SK-N-SH (cell line): ENCODE measurements around the gene CHST9. TPM values are rescaled to one million over a fixed set of nuclear protein-coding genes. Genes with fewer than 3 reads are reported as not detected.

Experiments used
- CTCF ChIA-PET: fragments of 300-600, 350-600 bp; formaldehyde crosslinking; extraction: SDS; loops from one replicate; lab custom pipeline; 2021; lab: Yijun Ruan, JAX
- POLR2A ChIA-PET: fragments of 350-600 bp; sonication (Branson Sonifier 250); formaldehyde crosslinking; extraction: SDS; loops from one replicate; lab custom pipeline; 2020; ENCODE audit warnings: antibody characterized with exemption, inconsistent platforms; lab: Yijun Ruan, JAX
- DNase-seq: peaks from one replicate; pipeline ENCODE4 v3.0.0; 2012
- H2AFZ ChIP-seq: fragments of 200-600 bp; sonication (generic); 2 replicates; pipeline ENCODE4 v1.8.1; 2016; ENCODE audit warnings: antibody characterized with exemption, mild to moderate bottlenecking, low read depth
- H3F3A ChIP-seq: fragments of 200-600 bp; sonication (generic); replicated peaks from 2 replicates; pipeline ENCODE3; 2016; ENCODE audit warnings: antibody characterized with exemption, mild to moderate bottlenecking; ENCODE audit not compliant: insufficient read depth
- H3K27ac ChIP-seq, 2 experiments: fragments of 200-500 bp in 1 of 2; fragments of 200-600 bp in 1 of 2; sonication (Bioruptor generic) in 1 of 2; sonication (generic), shearing (Covaris generic) in 1 of 2; 2 replicates each; pipeline versions ENCODE4 v1.5.1 to v1.6.1; 2014 to 2016; ENCODE audit warnings: low read depth in 2 of 2, inconsistent platforms in 1 of 2, low read length in 1 of 2, mild to moderate bottlenecking in 1 of 2, mixed read lengths in 1 of 2
- H3K27me3 ChIP-seq: fragments of 200-600 bp; sonication (generic), shearing (Covaris generic); 2 replicates; pipeline ENCODE4 v1.6.1; 2016; ENCODE audit warnings: mixed run types; ENCODE audit not compliant: insufficient read depth
- H3K36me3 ChIP-seq, 2 experiments: fragments of 200-500 bp in 1 of 2; fragments of 200-600 bp in 1 of 2; sonication (Bioruptor generic) in 1 of 2; sonication (generic) in 1 of 2; replicated peaks in 1 of 2; 2 replicates each; pipeline versions ENCODE3 to v1.5.1; 2014 to 2016; ENCODE audit warnings: low read length in 1 of 2, mild to moderate bottlenecking in 1 of 2; ENCODE audit not compliant: insufficient read depth in 2 of 2, control insufficient read depth in 1 of 2
- H3K4me1 ChIP-seq, 2 experiments: fragments of 200-500 bp in 1 of 2; fragments of 200-600 bp in 1 of 2; sonication (Bioruptor generic) in 1 of 2; sonication (generic), shearing (Covaris generic) in 1 of 2; 2 replicates each; pipeline versions ENCODE4 v1.5.1 to v1.6.1; 2014 to 2016; ENCODE audit warnings: low read depth in 1 of 2, low read length in 1 of 2, mixed run types in 1 of 2; ENCODE audit not compliant: insufficient read depth in 2 of 2, control insufficient read depth in 1 of 2
- H3K4me2 ChIP-seq: fragments of 200-600 bp; sonication (generic), shearing (Covaris generic); 2 replicates; pipeline ENCODE4 v1.6.1; 2017; ENCODE audit warnings: mixed run types
- H3K4me3 ChIP-seq, 2 experiments: fragments of 200-500 bp in 1 of 2; fragments of 200-600 bp in 1 of 2; sonication (Bioruptor generic) in 1 of 2; sonication (generic), shearing (Covaris generic) in 1 of 2; 2 replicates each; pipeline versions ENCODE4 v1.5.1 to v1.8.1; 2014 to 2016; ENCODE audit warnings: low read depth in 2 of 2, inconsistent platforms in 1 of 2, low read length in 1 of 2, mild to moderate bottlenecking in 1 of 2, mixed read lengths in 1 of 2, moderate library complexity in 1 of 2
- H3K79me2 ChIP-seq: fragments of 200-600 bp; sonication (generic); 2 replicates; pipeline ENCODE4 v1.8.1; 2017; ENCODE audit warnings: mild to moderate bottlenecking; ENCODE audit not compliant: insufficient read depth
- H3K9ac ChIP-seq: fragments of 200-600 bp; sonication (generic); 2 replicates; pipeline ENCODE4 v1.6.1; 2017; ENCODE audit warnings: mixed run types
- H3K9me2 ChIP-seq: fragments of 200-600 bp; sonication (generic); 2 replicates; pipeline ENCODE4 v1.6.1; 2017; ENCODE audit warnings: mixed run types
- H3K9me3 ChIP-seq: fragments of 200-600 bp; sonication (generic); 2 replicates; pipeline ENCODE4 v1.6.1; 2017; ENCODE audit warnings: mixed run types, mild to moderate bottlenecking, moderate library complexity
- H4K20me1 ChIP-seq: fragments of 200-600 bp; sonication (generic); 2 replicates; pipeline ENCODE4 v1.6.1; 2017; ENCODE audit warnings: mild to moderate bottlenecking, mixed run types; ENCODE audit not compliant: insufficient read depth
- CTCF ChIP-seq: fragments of 200-600 bp; sonication (generic); IDR thresholded peaks from 2 replicates; pipeline ENCODE4 v1.6.1; 2017; ENCODE audit warnings: antibody characterized with exemption, mild to moderate bottlenecking, moderate library complexity
- ELF1 ChIP-seq: IDR thresholded peaks from 2 replicates; pipeline ENCODE4 v1.4.0; 2012
- FOSL2 ChIP-seq: IDR thresholded peaks from 2 replicates; pipeline ENCODE4 v1.4.0; 2012; ENCODE audit warnings: low read depth, mild to moderate bottlenecking, moderate library complexity, borderline replicate concordance
- FOXJ3 ChIP-seq: sonication (generic); formaldehyde crosslinking; IDR thresholded peaks from 2 replicates; pipeline ENCODE4 v1.5.1; 2020; ENCODE audit warnings: mild to moderate bottlenecking, missing genetic modification reagents
- GABPA ChIP-seq: IDR thresholded peaks from 2 replicates; pipeline ENCODE4 v1.4.0; 2012; ENCODE audit warnings: low read depth, mild to moderate bottlenecking
- GATA2 ChIP-seq: sonication (generic); formaldehyde crosslinking; IDR thresholded peaks from 2 replicates; pipeline ENCODE4 v1.5.0; 2020; ENCODE audit warnings: mild to moderate bottlenecking, missing genetic modification reagents
- IRF3 ChIP-seq: fragments of 150-350 bp; IDR thresholded peaks from 2 replicates; pipeline ENCODE4 v1.6.1; 2016; ENCODE audit warnings: mild to moderate bottlenecking, low read depth, low read length
- JUND ChIP-seq: IDR thresholded peaks from 2 replicates; pipeline ENCODE4 v1.4.0; 2012
- MAX ChIP-seq: IDR thresholded peaks from 2 replicates; pipeline ENCODE4 v1.4.0; 2012; ENCODE audit warnings: low read depth
- MXI1 ChIP-seq: IDR thresholded peaks from 2 replicates; pipeline ENCODE4 v1.6.1; 2012; ENCODE audit warnings: mild to moderate bottlenecking, low read depth, low read length, improper control_type of control experiment
- NFIC ChIP-seq: IDR thresholded peaks from 2 replicates; pipeline ENCODE4 v1.4.0; 2012; ENCODE audit warnings: borderline replicate concordance
- NRF1 ChIP-seq: IDR thresholded peaks from 2 replicates; pipeline ENCODE4 v1.6.1; 2012; ENCODE audit warnings: low read depth, mild to moderate bottlenecking, low read length
- POLR2AphosphoS5 ChIP-seq: IDR thresholded peaks from 2 replicates; pipeline ENCODE4 v1.6.1; 2012; ENCODE audit warnings: low read depth, low read length
- RAD21 ChIP-seq: IDR thresholded peaks from 2 replicates; pipeline ENCODE4 v1.6.1; 2012; ENCODE audit warnings: mild to moderate bottlenecking, low read length
- REST ChIP-seq: IDR thresholded peaks from 2 replicates; pipeline ENCODE4 v1.6.1; 2012; ENCODE audit warnings: mild to moderate bottlenecking, low read depth, low read length, moderate library complexity
- TEAD4 ChIP-seq: IDR thresholded peaks from 2 replicates; pipeline ENCODE4 v1.4.0; 2012; ENCODE audit warnings: mild to moderate bottlenecking, borderline replicate concordance; ENCODE audit not compliant: insufficient read depth
- WGBS: methylation state at CpG from one replicate; pipeline ENCODE4 v1.1.6; 2017; ENCODE audit warnings: low lambda C conversion rate; 5-methylcytosine and 5-hydroxymethylcytosine counted together
- polyA plus RNA-seq, 3 experiments: library from polyadenylated mRNA; depleted of rRNA; stranded (reverse); fragments of >200 nt; gene quantifications; 2 replicates each; pipeline ENCODE4 v1.2.3, GENCODE V29; 2012

The CHST9 gene
- polyA plus RNA-seq, 1 of the 3 experiments (the other 2 are of a cell fraction): not detected

- H3K4me2 ChIP-seq: no peak overlapping the region
- H3K4me3 ChIP-seq: no peak overlapping the region
- DNase-seq: no peak
- H3K27me3 ChIP-seq: no peaks in the 10 kb centered on the region
- H3K36me3 ChIP-seq: no peaks in the 10 kb centered on the region
- no peak overlapping the region for H3K9ac ChIP-seq
- ChIA-PET CTCF (no interaction called here), POLR2A (no interaction called here)
- no peaks in the 10 kb centered on the region for H3K9me2 ChIP-seq
- H3K27ac ChIP-seq: no peak overlapping the region
- no peak for TF ChIP-seq GABPA
- TF ChIP-seq GATA2 (CRISPR knock-in tag): no peak
- TF ChIP-seq IRF3: no peak
- TF ChIP-seq MXI1: no peak
- TF ChIP-seq ELF1: no peak
- TF ChIP-seq FOSL2: no peak
- no peak for TF ChIP-seq RAD21
- TF ChIP-seq JUND: no peak
- TF ChIP-seq FOXJ3 (CRISPR knock-in tag): no peak
- no peak for TF ChIP-seq TEAD4
- no peak for TF ChIP-seq MAX
- H3F3A ChIP-seq: no peaks in the 10 kb centered on the region
- no peaks in the 10 kb centered on the region for H3K4me1 ChIP-seq
- H3K79me2 ChIP-seq: no peaks in the 10 kb centered on the region
- no peaks in the 10 kb centered on the region for H4K20me1 ChIP-seq
- H3K9me3 ChIP-seq: no peaks in the 10 kb centered on the region
- no peak overlapping the region for H2AFZ ChIP-seq
Observed at GRCh38 chr18:26989842-26990241, 195.3 kb downstream of the CHST9 start.

GRCh38 chr18:26981360-26982082 is 203.6 kb downstream of the CHST9 start:
- H3K27me3 ChIP-seq: no peaks in the 10 kb centered on the region
- no peaks in the 10 kb centered on the region for H3K9me3 ChIP-seq
- ChIA-PET CTCF (interaction anchor here (1.3 kb wide), 1 partner anchor 10 kb away, joined by 4 read pairs; no protein-coding TSS in a partner anchor), POLR2A (no interaction called here)
- DNase-seq: no peak
- H3K9ac ChIP-seq: no peak overlapping the region
- peaks cover 0 to 4% of the 10 kb centered on the region in 2 experiments; a peak in 2 of 4 replicates for H3K4me1 ChIP-seq
- no peak overlapping the region for H2AFZ ChIP-seq
- no peak overlapping the region for H3K4me2 ChIP-seq
- no peaks in the 10 kb centered on the region for H4K20me1 ChIP-seq
- no peak overlapping the region for H3K27ac ChIP-seq
- H3F3A ChIP-seq: no peaks in the 10 kb centered on the region
- 16% methylated on average over 6 of the region's 6 CpGs for WGBS
- H3K4me3 ChIP-seq: no peak overlapping the region
- TF ChIP-seq NRF1 (no peak), FOSL2 (no peak), CTCF (no peak), REST (no peak), MXI1 (no peak), GABPA (no peak), NFIC (no peak), FOXJ3 (CRISPR knock-in tag) (no peak), POLR2AphosphoS5 (no peak)
- H3K79me2 ChIP-seq: no peaks in the 10 kb centered on the region
- no peaks in the 10 kb centered on the region for H3K36me3 ChIP-seq
- no peaks in the 10 kb centered on the region for H3K9me2 ChIP-seq
